GM18502 (cell line): ENCODE data around the gene SSBP3.
"Not testable (repeated sequence)": the region's sequence is repeated elsewhere in the genome, so short reads cannot be mapped to it uniquely, and the experiment has no call there.

ENCODE experiments used
- ATAC-seq: cut with Tn5 transposase; IDR thresholded peaks from one replicate; pipeline ENCODE4 v1.9.1; 2021; ENCODE audit warnings: mild to moderate bottlenecking; ENCODE audit not compliant: unreplicated experiment, poor library complexity

Gene SSBP3

DNA sequence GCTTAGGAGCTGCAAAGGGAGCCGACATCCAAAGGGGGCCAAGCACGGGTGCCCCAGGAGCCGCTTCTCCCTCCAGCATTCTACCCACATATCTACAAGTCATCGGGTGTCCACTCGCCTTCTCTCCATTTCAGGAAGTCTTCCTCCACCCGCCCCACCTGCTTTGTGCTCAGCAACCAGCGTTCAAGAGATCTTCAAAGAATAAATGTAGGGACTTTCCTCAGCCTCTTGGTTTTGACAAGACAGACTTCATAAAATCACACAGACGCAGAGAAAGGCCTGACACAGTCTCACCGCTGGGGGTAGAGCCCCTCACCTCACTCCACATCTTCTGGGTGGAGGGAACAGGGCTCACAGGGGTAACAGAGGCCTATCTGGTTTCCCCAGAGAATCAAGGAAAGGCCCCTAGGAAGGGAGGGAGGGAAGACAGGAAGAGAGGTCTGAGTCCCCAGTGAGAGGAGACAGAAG lies 49.5 kb downstream of the SSBP3 start:
- no peak for ATAC-seq

DNA sequence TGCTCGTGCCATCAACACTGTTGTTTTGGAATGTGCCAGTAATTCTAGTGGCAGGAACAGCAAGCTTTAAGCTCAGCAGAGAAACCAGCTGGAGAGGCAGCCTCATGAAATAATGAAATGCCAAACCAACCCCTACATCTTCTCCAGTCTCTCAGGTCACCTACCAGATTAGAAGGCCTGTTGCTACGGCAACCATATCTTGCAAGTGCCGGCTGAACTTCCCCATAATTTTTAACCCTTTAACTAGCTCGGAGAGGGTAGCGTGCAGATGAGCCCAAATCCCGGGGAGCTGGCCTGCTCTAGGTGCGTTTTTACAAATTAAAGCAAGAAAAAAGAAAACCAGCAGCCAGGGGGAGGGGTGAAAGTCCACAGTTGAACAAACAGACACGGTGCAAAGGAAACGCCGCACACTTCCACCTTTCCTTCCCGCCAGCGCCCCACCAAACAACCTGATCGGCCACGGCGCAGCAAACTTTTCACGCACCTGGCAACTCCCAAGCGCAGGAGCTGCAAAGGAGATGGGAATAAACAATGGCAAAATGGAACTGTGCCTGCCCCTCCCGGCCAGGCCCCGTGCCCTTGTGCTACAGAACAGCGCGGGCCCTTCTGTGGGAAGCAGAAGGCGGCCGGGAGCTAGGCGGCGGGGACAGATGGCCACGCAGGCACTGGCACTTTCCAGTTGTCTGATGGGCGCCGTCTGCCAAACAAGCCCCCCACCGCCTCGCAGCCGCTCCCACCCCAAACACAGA lies 50.1 kb downstream of the SSBP3 start:
- no peak for ATAC-seq

GRCh38 chr1:54354899-54355298 lies 51.3 kb downstream of the SSBP3 start:
- no peak for ATAC-seq

- no peak for ATAC-seq
Measured at GRCh38 chr1:54353959-54354358, 52.2 kb downstream of the SSBP3 start.

- ATAC-seq = no peak
Measured at GRCh38 chr1:54352755-54353154, 53.4 kb downstream of the SSBP3 start.

- ATAC-seq = no peak
Measured at GRCh38 chr1:54350360-54350759, 55.8 kb downstream of the SSBP3 start.

DNA sequence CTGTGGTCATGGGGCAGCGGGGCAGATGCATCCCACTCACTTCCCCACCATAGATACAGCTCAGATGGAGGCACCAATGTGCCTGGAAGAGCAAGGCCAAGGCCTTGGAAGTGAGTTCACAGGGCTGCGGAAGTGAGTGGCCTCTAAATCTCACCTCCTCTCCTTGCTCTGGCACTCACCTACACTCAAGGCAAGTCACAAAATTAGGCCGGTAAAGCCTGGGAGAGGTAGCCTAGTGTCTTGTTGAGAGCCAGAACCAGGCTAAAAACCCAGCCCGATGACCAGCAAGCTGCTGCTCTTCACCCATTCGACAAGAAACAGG lies 57.5 kb downstream of the SSBP3 start:
- no peak for ATAC-seq

DNA sequence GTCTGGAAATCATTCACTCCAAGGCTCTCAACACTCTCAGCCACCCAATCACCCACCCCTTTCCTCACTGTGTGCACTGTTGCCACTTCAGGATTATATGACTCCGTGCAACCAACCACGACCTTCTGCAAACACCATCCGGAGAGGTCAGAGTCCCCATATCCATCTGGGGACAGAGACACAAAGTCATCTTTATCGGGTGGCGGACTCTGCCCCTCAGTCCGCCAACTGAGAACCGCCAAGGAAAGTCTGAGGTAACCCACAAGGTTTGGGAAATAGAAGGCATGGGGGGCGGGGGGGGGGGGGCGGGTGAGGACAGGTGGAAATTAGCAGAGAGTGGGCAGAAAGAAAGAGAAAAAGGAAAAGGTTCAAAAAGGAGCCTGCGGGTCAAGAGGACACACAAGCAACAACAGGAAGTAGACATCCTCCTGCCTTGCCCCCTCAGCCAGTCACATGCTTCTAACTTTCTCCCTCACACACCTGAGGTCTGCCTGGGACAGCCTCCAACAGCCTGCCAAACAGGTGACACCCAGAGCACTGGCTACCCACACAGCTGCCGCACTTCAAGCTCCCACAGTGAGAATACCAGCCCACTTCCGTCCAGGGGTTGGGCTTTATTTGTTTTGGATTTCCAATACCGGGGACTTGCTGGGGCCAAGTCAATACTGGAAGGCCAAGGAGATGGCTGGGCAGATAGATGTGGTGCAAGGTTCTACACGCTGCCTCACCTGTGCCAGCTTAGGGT lies 58.1 kb downstream of the SSBP3 start:
- ATAC-seq = no peak

- no peak for ATAC-seq
Measured at GRCh38 chr1:54347261-54347954, 58.8 kb downstream of the SSBP3 start.

DNA sequence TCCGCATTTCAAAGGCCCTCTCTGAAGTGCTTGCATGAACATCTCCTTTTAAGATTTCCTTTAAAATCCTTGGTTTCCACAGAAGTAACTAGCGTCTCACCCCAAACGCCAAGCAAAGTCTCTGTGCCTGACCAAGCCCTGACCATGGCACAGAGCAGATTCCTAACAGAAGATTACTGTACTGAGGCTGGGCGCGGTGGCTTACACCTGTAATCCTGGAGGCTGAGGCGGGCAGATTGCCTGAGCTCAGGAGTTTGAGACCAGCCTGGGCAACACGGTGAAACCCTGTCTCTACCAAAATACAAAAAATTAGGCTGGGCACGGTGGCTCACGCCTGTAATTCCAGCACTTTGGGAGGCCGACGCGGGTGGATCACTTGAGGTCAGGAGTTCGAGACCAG lies 60.6 kb downstream of the SSBP3 start:
- ATAC-seq = not testable (repeated sequence)

- no peak for ATAC-seq
Measured at GRCh38 chr1:54345116-54345515, 61.1 kb downstream of the SSBP3 start.

DNA sequence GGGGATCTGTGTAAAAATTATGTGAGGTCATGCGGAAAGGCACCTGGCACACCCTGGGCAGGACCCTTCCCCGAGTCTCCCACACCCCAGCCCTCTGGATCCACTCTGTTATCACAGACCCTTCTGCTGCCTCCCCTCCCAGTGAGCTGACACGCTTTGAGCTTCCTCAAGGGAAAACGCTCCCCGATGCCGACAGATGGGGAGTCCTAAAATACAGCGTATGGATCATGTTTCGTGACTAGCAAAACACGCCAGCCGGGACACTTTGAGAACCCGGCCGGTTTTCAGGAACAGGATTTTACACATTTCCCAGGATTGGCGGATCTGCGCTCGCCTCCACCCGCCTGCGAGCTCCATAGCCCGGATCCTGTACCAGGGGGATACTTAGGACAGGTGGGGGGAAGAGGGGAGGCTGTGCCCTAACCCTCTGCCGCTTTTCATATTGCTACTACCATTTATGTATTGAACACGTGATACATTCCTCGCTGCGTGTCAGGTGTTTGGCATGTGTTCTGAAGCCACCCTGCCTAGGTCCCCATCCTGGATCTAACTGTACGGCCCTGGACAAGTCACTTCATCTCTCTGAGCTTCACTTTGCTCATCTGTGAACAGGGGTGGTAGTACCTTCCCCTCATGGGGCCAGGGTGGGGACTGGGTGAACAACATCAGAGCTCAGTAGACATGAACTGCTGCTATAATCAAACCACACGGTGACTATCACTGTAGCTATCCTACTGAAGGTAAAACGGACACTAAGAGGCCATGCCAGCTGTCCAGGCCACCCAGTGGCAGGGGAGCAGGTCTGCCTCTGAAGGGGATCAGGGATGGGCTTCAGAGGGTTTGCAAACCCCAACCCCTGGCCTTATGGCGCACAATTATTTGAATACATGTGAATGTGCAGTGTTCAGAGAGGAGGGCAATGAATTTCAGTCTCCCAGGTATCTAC lies 63.2 kb downstream of the SSBP3 start:
- no peak for ATAC-seq

GRCh38 chr1:54342288-54342687 lies 63.9 kb downstream of the SSBP3 start:
- no peak for ATAC-seq

DNA sequence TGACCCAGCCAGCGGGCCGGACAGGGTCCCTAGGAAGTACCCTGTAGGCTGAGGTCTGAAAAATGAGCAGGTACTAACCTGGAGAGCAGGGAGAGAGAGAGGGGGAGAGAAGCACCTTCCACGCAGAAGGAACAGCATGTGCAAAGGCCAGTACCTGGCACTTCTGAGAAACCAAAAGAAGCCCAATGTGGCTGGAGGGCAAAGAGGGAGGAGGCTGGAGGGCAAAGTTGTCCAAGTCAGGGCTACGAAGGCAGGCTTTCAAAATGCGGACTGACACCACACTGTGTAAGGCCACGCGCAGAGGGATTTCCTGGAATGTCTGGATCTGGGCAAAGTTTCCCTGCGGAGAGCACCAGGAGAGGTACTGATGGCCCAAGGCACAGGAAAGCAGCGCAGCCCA lies 64.4 kb downstream of the SSBP3 start:
- ATAC-seq = no peak

DNA sequence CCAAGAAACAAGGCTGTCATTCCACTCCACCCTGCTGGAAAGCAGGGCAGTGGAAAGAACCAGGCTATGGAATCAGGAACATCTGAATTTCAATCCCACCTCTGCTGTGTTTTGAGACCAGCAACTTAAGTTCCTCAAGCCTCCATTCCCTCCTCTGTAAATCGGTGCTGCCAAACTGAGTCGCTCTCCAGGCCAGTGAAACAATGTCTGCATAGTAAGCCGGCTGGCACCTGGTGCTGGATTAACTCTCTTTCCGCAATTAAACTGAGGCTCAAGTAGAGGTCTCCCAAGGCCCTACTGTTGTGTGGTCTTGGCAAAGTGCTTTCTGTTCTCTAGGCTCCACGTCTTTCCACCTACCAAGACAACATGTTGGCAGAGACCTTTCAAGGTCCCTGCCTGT lies 65.3 kb downstream of the SSBP3 start:
- no peak for ATAC-seq

GRCh38 chr1:54340434-54340833 lies 65.8 kb downstream of the SSBP3 start:
- ATAC-seq = no peak

DNA sequence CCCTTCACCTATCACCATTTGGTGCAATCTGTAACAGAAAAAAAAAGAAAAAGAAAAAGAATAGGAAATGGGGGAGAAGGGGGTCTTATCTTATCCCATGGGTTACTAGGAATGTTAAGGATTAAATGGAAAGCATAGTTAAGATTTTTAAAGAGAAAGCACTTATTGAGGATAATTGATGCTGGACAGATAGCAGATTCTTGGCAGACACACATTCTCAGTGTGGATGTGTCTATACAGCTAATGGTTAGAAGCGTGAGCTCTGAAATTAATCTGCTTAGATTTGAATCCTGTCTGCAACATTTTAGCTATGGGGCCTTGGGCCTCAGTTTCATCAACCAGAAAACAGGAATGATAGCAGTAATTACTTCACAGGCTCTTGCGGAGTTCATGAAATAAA lies 67.1 kb downstream of the SSBP3 start:
- no peak for ATAC-seq

DNA sequence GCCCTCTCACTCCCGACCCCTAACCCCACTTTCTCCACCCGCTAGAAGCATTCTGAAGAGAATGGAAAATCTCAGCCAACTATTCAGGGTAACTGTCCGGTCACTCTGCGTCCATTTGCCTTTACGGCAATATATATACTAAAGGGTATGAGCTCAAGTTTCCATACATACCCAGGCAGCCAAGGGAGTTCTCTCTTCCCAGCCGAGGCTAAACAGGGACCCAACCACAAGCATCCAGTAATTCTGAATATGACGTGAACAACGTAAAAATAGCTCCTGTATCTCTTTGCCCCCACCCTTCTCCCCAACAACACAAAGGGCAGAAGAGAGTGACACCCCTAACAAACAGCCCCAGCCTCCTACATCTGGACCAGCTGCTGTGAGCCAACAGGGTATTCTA lies 67.7 kb downstream of the SSBP3 start:
- ATAC-seq = no peak

DNA sequence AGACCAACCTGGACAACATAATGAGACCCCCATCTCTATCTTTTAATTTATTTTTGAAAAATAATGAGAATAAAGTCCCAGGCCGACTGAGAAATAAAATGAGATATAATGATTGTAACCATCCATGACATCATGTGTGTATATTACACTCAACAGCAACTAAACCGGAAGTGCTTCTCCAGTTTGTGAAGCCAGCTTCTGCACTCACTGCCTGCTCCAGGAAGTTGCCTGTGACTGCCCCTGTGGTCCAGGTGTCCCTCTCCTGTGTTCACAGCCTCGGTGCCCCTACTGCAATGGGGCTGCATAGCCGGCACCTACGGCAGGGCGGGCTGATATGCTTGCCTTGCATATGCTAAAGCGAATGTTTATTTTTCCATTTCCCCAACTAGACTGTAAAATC lies 68.3 kb downstream of the SSBP3 start:
- ATAC-seq = no peak

DNA sequence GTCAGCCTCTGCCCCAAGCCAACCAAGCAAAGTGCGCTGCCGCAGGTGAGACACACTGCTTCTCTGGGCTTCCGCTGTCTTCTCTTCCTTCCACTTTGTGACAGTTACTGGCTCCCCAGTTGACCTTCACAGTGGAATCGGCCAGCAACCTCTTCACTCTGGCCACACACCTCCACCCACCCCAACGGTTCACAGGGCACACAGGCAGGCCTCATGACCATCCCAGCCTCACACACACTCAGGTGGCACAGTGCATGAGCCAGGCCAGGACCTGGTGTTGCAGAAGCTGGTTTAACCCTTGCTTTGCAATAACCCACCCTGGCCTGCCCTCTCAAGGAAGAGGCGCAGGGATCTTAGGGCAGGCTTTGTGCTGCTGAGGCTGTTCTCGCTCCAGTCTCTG lies 69.2 kb downstream of the SSBP3 start:
- ATAC-seq = no peak
